K562 treated with DMSO at 1 percent for 24 hours (cell line): ENCODE data around the gene RNF150. TPM values are rescaled to one million over a fixed set of nuclear protein-coding genes. Genes with fewer than 3 reads are reported as not detected.

ENCODE experiments used
- total RNA-seq: library from RNA; unstranded; fragments of 300-600 nt; gene quantifications from 2 replicates; pipeline ENCODE4 v1.2.3, GENCODE V29; 2022; ENCODE audit warnings: low read depth; ENCODE audit not compliant: insufficient read depth

The RNF150 gene
- not detected in 2 replicates for total RNA-seq

DNA sequence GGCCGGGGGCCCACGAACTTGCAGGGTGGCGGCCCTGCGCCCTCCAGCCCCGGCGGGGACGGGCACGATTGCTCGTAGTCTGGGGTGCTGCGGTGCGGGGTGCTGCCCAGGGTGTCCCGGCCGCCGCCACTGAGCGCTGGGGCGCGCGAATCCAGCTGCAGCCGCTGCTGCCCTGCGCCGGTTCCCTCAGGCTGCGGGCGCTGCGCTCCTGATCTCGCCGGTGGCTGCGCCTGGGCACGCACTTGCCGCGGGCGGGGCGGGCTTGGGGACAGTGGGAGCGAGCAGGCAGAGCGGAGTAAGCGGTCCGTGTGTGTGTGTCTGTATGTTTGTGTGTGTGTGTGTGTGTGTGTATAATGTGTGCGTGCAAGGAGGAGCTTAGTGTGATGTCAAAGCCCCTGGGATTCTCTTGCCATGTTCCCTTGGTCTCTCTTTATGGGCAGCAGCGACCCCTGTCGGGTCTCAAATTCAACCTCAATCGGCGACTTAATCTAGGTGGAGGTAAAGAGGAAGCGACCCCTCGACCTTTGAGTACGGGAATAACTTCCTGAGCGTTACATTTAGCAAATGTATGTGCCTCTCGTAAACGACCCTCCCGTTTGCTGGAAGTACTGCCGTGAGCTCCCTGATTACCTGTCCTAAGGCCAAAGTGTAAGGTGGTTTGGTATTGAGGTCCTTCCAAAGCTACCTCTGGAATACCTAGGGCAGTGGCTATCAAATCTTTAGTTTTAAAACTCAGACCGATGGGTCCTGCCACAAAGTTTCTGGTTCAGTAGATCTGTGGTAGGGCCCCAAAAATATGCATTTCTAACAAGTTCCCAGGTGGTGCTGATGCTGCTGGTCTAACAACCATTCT, at the start of gene RNF150:
Gene RNF150 (minus strand): TSS at position 324 of the 853 bp plus-strand sequence.

Other genes starting within 250 kb of the RNF150 start
- 34.8 and 36.8 TPM in 2 replicates for gene ZNF330, start 87.4 kb upstream of the RNF150 start, total RNA-seq